ENCODE results near the gene ANKRD33.

Gene ANKRD33

DNA sequence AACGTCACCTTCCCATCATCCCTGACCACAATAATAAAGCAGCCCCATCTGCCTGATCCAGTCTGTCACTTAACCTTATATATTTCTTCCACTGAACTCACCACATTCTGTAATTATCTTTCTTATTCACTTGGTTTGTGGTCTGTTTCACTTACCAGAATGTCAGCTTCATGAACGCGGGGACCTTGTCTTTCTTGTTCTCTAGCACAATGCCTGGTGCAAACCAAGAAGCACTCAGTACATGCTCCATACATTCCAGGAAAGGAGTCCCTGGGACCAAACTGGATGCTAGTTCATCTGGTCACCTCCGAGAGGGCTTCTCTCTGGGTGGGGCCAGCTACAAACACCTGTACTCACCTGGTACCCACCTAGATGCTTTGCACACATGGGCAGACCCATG, 17.4 kb upstream of the ANKRD33 start:
- Histone ChIP-seq H3K9ac (no peak overlapping the region), H3K4me3 (ENCODE audit: low read depth, low read length) (no peak overlapping the region), H3K9me3 (ENCODE audit: control insufficient read depth, low read length) (no peaks in the 10 kb centered on the region), H3K4me1 (peaks cover 23% of the 10 kb centered on the region), H3K36me3 (ENCODE audit: control insufficient read depth, insufficient read depth, low read length) (no peaks in the 10 kb centered on the region), H3K79me2 (no peaks in the 10 kb centered on the region), H3K27ac (no peak overlapping the region), H2AFZ (no peak overlapping the region), H3K27me3 (ENCODE audit: control insufficient read depth, insufficient read depth, low read length) (no peaks in the 10 kb centered on the region), H3K4me2 (ENCODE audit: low read length) (no peak overlapping the region)
- TF ChIP-seq, protein P1, sequence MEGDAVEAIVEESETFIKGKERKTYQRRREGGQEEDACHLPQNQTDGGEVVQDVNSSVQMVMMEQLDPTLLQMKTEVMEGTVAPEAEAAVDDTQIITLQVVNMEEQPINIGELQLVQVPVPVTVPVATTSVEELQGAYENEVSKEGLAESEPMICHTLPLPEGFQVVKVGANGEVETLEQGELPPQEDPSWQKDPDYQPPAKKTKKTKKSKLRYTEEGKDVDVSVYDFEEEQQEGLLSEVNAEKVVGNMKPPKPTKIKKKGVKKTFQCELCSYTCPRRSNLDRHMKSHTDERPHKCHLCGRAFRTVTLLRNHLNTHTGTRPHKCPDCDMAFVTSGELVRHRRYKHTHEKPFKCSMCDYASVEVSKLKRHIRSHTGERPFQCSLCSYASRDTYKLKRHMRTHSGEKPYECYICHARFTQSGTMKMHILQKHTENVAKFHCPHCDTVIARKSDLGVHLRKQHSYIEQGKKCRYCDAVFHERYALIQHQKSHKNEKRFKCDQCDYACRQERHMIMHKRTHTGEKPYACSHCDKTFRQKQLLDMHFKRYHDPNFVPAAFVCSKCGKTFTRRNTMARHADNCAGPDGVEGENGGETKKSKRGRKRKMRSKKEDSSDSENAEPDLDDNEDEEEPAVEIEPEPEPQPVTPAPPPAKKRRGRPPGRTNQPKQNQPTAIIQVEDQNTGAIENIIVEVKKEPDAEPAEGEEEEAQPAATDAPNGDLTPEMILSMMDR (IDR thresholded peaks at IDR 0.05) = no peak

DNA sequence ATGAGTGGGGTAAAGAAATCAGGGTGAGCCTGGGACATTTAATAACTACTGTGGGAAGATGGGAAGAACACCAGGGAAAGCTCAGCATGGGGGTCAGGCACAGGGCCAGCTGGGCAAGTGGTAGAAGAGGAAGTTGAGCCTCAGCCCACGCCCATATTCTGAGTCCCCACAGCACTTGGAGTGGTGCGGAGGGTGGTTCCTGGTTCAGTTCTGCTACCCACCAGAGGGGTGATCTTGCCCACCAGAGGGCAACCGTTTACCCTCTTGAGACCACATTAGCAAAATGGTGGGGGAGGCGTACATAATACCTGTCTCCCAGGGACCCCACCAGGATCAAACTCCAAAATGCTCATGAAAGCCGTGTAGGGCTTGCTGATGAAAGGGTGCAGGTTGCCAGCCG, 16.8 kb upstream of the ANKRD33 start:
- Histone ChIP-seq H3K79me2 (no peaks in the 10 kb centered on the region), H3K9me3 (ENCODE audit: control insufficient read depth, low read length) (no peaks in the 10 kb centered on the region), H3K4me2 (ENCODE audit: low read length) (no peak overlapping the region), H3K36me3 (ENCODE audit: control insufficient read depth, insufficient read depth, low read length) (no peaks in the 10 kb centered on the region), H2AFZ (no peak overlapping the region), H3K27ac (no peak overlapping the region), H3K4me1 (peaks cover 23% of the 10 kb centered on the region), H3K27me3 (ENCODE audit: control insufficient read depth, insufficient read depth, low read length) (no peaks in the 10 kb centered on the region), H3K4me3 (ENCODE audit: low read depth, low read length) (no peak overlapping the region), H3K9ac (no peak overlapping the region)
- TF ChIP-seq, protein P1 (IDR thresholded peaks at IDR 0.05) = no peak

DNA sequence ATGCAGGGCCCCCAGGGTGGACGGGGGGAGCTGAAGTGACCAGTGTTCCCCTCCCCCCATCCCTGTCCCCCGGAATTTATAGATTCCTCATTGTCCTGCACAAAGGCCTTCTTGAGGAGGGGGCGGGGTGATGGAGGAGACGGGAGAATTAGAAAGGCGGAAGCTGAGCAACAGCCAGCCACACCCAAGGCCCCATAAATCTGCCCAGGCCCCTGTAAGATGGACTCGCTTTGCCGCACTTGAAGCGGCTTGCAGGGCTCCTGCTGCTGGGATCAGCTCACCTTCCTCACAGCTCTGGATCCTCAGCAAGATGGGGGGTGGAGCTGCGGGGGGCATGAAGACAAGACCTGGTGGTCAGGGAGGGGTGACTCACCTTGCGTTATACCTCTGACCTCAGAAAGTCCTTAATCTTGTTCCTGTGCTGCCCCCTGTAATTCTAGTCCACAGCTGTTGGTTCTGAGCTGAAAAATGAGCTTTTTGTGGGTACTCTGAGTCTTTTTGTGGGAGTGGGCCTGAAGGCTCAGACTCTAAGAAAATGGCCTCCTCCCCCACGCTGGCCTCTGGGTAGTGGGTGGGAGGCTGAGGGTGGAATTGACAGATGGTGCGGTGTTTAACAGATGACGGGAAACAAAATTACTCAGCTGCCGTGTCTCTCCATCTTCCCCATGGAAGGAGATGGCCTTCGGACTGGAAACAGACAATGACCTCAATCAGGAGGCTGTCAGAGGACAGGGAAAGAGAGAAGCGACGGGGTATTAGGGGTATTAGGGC, 15.8 kb upstream of the ANKRD33 start:
- TF ChIP-seq, protein P1 (IDR thresholded peaks at IDR 0.05) = no peak
- H3K79me2 ChIP-seq = no peaks in the 10 kb centered on the region

DNA sequence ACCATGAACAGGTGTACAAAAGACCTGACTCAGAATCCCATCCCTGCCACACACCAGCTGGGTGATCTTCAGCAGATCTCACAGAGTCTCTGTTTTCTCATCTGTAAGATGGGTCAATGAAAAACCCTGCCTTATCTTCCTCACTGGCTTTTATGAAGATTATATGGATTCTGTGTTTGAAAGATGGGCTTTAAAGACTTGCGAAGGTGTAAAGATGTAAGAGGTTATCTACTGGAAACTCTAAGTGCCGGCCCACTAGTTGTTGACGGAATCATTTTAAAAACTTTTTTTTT, 15.3 kb upstream of the ANKRD33 start:
- H3K4me2 ChIP-seq (ENCODE audit: low read length) = no peak overlapping the region
- H3K4me1 ChIP-seq = peaks cover 20% of the 10 kb centered on the region
- H3K4me3 ChIP-seq (ENCODE audit: low read depth, low read length) = no peak overlapping the region
- H2AFZ ChIP-seq = no peak overlapping the region
- H3K27ac ChIP-seq = no peak overlapping the region
- no peaks in the 10 kb centered on the region for H3K9me3 ChIP-seq (ENCODE audit: control insufficient read depth, low read length)
- no peaks in the 10 kb centered on the region for H3K27me3 ChIP-seq (ENCODE audit: control insufficient read depth, insufficient read depth, low read length)
- TF ChIP-seq, protein P1 (IDR thresholded peaks at IDR 0.05) = no peak
- H3K36me3 ChIP-seq (ENCODE audit: control insufficient read depth, insufficient read depth, low read length) = no peaks in the 10 kb centered on the region
- no peaks in the 10 kb centered on the region for H3K79me2 ChIP-seq
- no peak overlapping the region for H3K9ac ChIP-seq

More for the DNA sequence above, 15.8 kb upstream of the ANKRD33 start:
- H3K27ac ChIP-seq = no peak overlapping the region
- H3K4me3 ChIP-seq (ENCODE audit: low read depth, low read length) = no peak overlapping the region
- no peak overlapping the region for H2AFZ ChIP-seq
- no peak overlapping the region for H3K4me2 ChIP-seq (ENCODE audit: low read length)
- H3K4me1 ChIP-seq = peaks cover 23% of the 10 kb centered on the region
- no peaks in the 10 kb centered on the region for H3K36me3 ChIP-seq (ENCODE audit: control insufficient read depth, insufficient read depth, low read length)
- H3K9ac ChIP-seq = no peak overlapping the region
- no peaks in the 10 kb centered on the region for H3K27me3 ChIP-seq (ENCODE audit: control insufficient read depth, insufficient read depth, low read length)
- no peaks in the 10 kb centered on the region for H3K9me3 ChIP-seq (ENCODE audit: control insufficient read depth, low read length)
